CD4-positive, alpha-beta T cell treated with Interleukin-15 for 4 hours (primary cell): Measurements from ENCODE around the gene INPP5A.
"Not testable (repeated sequence)": the region's sequence is repeated elsewhere in the genome, so short reads cannot be mapped to it uniquely, and the experiment has no call there.

ENCODE experiments used
- DNase-seq: peaks from one replicate; pipeline ENCODE4 v3.0.0-alpha.2; 2020; ENCODE audit warnings: low spot score

Gene INPP5A

DNA sequence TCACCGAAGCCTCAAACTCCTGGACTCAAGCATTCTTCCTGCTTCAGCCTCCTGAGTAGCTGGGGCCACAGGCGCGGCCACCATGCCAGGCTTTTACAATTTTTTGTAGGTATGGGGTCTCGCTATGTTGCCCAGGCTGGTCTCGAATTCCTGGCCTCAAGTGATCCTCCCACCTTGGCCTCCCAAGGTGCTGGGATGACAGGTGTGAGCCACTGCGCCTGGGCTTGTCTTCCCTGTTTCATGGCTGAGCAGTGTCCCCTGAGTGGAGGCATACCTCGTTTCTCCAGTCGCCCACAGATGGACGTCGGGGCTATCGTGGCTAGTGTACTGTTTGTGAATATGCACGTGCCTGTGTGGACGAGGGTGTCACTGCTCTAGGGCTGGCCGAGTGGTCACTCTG lies 11.3 kb downstream of the INPP5A start:
- DNase-seq = no peak

DNA sequence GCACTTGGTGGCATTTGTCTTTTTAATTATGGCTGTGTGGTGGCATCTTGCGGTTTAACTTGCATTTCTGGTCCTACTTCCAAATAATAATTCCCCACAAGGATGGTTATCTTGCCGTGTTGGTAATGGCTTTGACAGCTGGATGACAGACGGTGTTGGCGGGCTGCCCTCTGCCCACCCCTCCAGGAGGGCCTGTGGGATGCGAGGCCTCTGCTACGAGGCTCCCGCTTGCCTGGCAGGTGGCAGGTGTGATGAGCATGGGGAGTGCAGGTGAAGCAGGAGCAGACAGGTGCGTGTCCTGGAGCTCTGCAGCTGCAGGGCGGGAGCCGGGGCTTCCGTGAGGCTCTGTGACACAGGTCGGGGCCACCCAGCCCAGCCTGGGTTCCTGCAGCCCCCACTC lies 11.8 kb downstream of the INPP5A start:
- no peak for DNase-seq

DNA sequence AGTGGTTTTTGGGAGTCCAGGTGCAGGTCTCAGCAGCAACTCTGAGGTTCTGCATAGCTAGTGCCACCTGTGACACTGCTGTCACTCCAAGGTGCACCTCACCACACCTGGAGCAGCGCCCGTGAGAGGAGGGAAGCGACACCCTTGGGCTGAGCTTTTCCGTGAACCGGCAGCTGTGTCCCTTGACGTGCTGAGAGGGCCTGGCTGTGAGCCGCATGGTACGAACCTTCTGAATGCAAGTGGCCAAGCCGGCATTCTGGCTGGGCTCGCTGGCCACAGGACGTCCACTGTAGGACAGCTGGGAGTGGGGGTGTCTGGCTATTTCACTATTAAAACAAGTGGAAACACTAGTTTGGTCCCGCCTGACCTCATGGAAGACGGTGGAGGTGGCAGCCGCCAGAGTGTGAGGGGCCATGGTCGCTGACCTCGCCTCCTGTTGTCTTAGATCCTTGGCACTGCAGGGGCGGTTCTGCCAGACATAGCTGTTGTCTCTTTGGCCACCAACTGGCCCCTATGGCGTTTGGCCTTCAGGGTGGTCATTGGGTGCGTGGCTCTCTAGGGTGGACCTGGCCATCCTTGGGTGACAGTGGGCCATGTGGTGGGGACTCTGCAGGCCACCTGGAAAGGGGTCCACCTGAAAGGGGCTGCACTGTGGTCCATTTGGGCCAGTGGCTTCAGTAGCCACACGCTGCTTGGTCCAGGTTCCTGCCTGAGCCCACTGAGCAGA lies 12.9 kb downstream of the INPP5A start:
- no peak for DNase-seq

DNA sequence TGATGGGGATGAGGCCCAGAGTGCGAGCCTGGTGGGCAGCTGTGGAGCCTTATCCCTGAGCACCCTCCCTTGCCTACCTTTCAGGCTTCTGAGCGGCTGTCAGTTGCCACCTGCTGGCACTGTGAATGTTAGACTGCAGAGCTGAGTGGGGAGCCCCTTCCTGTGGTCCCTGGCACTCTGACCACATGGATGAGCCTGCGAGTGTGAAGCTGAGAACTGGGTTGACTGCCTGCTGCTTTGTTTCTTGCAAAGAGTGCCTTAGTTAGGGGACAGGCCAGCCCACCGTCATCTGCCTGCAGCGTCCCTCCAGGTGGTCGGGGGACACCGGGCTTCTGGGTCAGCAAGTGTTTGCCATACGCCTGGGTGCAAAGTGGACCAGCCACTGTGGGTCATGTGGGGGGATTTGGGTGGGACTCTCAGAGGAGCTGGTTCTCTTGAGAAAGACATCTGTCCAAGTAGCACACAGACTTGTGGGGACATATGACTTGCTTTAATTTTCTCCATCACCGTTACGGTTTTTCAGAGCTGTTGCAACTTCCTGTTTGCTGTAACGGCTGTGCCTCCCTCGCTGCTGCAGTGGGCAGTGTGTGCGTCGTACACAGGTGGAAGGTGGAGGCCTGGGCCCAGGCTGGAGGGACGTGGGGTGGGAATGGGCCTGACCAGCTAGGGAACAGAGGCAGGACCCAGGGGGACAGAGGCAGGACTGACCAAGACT lies 13.7 kb downstream of the INPP5A start:
- no peak for DNase-seq

DNA sequence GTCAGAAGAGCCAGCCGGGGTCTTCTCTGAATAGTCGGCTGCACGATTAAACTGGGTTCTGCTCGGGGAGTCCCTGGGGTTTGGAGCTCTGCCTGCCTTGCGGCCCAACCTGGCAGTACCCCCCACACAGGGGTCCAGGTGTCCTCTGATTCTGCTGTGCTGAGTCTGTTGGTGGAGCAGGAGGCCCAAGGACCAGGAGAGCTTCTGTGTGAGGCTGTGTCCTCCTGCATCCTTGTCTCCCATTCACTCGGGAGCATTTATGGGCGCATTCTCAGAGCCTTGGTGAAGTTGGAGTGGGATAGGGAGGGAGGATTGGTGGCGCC lies 14.2 kb downstream of the INPP5A start:
- DNase-seq = no peak

DNA sequence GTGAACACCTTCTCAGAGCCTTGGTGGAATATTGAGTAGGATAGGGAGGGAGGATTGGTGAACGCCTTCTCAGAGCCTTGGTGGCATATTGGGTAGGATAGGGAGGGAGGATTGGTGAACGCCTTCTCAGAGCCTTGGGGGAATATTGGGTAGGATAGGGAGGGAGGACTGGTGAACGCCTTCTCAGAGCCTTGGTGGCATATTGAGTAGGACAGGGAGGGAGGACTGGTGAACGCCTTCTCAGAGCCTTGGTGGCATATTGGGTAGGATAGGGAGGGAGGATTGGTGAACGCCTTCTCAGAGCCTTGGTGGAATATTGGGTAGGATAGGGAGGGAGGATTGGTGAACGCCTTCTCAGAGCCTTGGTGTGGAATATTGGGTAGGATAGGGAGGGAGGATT lies 15.0 kb downstream of the INPP5A start:
- not testable (repeated sequence) for DNase-seq

DNA sequence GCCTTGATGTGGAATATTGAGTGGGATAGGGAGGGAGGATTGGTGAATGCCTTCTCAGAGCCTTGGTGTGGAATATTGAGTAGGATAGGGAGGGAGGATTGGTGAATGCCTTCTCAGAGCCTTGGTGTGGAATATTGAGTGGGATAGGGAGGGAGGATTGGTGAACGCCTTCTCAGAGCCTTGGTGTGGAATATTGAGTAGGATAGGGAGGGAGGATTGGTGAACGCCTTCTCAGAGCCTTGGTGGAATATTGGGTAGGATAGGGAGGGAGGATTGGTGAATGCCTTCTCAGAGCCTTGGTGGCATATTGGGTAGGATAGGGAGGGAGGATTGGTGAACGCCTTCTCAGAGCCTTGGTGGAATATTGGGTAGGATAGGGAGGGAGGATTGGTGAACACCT lies 16.0 kb downstream of the INPP5A start:
- not testable (repeated sequence) for DNase-seq

DNA sequence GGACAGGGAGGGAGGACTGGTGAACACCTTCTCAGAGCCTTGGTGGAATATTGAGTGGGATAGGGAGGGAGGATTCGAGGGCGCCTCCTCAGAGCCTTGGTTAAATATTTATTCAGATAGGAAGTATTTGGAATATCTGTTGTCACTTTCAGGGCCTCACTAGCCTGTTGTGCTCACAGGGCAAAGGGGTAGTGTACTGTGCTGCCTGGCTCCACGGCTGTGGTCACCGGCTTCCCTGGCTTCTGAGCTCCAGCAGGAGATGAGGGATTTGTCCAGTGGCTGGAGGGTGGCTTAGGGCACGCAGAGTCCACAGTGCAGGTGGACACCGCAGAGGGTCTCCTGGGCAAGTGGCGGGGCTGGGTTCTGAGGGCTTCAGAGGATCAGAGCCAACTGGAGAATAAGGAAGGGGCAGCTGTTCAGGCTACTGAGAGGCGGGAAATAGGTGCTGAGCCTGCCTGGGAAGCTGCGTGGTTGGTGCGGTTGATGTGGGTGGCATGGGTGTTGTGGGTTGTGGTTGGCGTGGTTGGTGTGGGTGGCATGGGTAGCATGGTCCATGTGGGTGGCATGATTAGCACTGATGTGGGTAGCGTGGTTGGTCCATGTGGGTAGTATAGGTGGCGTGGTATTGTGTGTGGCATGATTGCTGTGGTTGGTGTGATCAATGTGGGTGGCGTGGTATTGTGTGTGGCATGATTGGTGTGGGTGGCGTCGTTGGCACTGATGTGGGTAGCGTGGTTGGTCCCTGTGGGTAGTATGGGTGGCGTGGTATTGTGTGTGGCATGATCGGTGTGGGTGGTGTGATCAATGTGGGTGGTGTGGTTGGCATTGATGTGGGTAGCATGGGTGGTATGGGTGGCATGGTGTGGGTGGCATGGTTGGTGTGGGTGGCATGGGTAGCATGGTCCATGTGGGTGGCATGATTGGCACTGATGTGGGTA lies 16.7 kb downstream of the INPP5A start:
- no peak for DNase-seq

DNA sequence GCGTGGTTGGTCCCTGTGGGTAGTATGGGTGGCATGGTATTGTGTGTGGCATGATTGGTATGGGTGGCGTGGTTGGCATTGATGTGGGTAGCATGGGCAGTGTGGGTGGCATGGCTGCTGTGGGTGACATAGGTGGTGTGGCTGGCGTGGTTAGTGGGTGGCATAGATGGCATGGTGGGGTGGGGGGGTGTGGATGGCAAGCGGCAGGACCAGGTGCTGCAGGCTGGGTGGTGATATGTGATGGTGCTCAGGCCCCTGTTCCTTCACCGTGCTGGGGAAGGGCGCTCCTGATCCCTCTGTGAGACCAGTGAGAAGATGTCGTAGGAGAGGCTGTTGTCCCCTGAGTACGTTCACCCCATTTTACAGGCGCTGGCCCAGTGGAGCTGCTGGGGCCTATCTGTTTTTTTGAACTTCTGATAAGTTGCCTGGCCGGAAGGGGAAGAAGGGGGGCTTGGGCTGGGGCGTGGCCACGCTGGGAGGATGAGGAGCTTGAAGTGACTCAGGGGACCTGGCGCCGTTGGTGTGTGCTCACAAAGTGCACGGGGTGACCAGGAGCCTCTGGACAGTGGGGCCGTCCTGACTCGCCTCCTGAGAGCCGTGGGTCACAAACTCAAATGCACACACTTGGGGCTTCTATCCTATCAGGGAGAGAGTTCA lies 17.5 kb downstream of the INPP5A start:
- DNase-seq = no peak

DNA sequence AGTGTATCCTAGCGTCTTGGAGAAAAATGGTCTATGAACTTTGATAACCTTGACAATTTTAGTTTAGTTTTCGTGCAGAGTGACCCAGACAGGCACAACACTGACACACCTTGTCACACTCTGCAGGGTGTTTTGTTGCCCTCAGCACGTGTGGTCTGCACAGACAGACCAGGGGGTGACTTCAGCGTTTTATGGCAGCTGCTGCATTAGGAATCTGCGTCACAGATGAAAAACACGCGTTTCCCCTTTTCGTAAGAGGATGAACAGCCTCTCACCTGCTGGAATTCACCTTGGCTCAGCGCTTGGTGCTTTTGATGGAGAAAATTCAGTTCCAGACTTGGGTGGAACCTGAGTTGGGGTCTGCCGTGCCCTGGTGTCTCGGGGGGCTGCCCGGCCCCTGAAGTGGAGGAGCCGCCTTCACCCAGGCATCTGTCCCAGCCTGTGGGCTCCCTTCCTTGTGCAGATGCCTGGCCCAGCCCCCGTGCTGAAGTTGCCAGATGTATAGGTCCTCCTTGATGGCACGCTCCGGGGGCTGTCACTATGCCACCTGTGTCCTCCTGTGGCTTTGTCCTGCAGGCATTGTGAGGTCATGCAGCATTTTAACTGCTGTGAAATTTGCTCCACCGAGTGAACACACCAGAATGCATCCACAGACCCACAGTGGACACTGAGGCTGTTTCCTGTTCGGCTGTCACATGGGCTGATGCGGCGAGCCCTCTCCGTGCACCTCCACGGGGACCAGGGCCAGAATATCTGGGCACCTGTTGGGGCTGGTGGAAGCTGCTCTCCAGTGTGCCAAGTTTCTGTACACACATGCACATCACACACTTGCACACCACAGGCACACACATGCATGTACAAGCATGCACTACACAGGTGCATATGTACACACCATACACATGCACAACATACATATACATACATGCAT lies 18.3 kb downstream of the INPP5A start:
- DNase-seq = no peak

DNA sequence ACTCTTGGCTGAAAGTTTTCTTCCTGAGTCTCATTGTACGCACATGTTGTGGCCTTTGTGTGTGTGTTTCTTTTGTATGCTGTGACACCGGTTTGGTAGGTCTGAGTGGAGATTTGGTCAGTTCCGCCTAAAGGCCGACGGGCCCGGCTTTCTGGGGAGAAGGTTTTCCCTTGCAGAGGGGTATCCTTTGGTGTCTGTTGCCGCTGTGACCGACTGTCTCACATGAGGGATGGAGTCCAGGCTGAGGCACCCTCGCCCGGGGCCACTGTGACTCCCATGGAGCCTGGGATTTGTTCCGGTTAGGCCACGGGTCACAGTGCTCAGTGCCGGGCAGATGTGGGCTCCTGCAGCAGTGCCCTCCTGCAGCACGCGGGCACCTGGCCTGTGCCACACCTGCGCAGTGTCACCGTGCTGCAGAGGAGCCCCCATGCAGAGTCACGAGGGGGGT lies 19.4 kb downstream of the INPP5A start:
- DNase-seq = no peak

DNA sequence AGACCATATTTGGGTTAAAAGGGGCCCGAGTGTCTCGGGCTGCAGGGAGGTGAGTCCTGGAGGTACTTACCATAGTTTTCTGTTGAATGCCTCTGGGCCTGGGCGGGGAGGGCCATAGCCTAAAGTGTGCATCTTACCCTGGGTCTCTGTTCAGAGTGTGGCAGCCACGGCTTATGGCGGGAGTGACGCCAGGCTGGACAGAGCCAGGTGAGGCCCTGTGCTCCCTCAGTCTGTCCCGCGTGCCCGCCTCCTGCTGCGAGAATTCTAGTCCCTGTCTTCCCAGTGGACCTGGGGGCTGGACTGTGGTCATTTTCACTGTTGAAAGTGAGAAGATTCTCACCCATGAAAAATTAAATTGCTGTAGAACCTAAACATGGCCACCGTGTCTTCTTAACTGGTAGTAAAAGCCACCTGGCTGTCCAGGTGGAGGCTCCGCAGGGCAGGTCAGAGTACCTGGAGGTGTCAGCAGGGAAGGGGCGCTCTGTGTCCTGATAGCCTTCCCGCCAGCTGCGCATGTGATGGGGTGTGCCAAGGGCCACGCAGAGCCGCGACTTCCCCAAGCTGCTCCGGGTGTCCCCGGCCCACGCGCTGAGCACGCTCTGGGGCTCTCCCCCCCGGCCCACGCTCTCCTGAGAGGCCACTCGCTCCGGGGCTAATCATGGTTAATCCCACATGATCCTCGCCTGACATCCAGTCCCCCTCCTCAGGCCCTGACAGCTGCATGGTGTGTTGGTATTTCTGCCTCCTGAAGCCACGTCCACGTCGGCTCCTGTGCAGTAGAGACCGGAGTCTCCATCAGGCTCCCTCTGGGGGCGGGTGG lies 20.3 kb downstream of the INPP5A start:
- no peak for DNase-seq

DNA sequence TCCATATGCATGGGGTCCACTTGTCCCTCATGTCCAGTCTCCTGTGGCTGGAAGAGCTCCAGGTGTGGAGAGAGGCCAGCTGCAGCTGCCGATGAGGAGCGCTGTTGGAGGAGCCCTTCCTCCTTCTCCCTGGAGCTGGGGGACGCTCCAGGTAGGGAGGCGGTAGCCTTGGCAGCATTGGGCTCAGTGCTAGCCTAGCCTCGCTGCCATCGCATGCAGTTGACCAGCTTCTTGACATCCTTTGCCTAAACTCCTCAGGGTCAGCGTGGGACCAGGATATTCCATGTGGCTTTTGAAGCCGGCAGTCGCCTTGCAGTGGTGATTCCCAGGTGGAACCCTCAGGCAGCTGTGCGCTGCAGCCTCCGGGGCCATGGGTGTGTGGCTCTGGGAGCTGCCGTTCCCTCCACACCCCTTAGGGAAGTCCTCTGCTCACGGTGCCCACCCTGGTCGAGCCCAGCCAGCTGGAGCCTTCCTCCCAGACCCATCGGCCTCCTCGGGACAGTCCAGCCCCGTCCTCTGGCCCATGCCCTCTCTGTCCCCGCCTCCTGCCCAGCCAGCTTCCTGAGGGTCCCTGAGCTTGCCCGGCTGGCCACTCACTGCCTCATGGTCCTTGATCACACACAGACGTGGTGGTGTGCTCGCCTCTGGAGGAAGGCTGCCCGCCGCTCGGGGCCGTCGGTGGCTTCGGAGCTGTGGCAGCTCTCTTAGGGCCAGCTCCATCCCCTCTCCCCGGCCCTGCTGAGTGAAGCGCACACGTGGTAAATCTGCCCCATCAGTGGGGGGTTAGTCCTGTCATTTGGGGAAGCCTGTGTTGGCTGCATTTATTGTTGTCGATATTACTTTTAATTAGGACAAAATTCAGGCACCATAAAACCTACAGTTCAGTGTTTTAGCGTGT lies 21.2 kb downstream of the INPP5A start:
- DNase-seq = no peak

DNA sequence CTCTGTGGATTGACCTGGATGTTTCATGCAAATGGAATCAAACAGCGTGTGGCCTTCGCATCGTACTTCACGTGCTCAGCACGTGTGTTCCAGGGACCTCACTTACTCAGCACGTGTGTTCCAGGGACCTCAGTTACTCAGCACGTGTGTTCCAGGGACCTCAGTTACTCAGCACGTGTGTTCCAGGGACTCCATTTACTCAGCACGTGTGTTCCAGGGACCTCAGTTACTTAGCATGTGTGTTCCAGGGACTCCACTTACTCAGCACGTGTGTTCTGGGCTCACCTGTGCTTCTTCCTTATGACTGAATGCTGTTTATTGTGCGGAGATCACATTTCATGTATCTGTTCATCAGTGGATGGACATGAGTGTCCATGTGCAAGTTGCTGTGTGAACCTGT lies 22.0 kb downstream of the INPP5A start:
- no peak for DNase-seq

DNA sequence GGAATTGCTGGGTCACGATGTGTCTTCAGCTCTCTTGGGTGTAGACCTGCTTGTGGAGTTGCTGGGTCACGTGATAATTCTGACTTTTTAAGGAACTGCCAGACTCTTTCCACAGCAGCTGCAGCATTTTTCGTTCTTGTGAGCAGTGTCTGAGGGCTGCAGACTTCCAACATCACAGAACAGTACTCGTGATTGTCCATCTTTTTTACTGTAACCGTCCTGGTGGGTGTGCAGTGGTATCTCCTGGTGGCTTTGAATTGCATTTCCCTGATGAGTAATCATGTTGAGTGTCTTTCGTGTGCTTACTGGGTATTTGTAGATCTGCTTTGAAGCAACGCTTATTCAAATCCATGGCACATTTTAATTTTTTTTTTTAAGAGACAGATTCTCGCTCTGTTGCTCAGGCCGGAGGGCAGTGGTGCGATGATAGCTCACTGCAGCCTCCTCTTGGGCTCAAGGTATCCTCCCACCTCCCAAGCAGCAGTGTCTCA lies 22.7 kb downstream of the INPP5A start:
- no peak for DNase-seq

DNA sequence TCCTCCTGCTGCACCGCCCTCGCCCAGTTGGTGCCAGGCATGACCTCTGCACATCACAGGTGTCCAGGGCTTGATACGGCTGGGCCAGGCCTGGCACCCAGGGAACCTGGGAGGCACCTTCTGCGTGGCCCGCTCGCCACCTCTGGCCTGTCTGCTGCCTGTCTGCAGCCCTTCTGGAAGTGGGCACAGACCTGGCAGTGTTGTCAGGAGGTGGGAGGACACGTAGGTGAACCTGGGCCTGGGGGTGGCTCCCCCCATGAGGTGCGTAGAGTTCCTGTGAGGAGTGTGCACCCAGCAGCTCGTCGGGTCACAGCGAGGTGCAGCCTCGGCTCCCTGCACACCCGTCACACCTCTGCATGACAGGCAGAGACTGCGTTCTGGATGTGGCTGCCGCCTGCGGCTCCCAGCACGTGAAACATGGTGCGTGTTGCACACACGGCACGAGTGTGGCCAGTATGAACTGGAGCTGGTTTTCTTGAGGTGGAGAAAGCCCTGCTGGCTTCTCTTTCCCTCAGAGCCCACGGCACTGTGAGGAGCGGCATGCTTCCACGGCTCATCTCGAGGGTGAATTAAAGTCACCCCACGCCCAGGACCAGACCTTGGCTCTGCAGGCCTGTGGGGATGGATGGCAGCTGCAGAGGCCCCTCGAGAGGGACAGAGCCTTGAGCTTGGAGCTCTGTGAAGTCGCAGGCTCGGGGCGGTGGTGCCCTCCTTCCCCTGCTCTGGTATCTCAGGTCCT lies 24.8 kb downstream of the INPP5A start:
- no peak for DNase-seq

DNA sequence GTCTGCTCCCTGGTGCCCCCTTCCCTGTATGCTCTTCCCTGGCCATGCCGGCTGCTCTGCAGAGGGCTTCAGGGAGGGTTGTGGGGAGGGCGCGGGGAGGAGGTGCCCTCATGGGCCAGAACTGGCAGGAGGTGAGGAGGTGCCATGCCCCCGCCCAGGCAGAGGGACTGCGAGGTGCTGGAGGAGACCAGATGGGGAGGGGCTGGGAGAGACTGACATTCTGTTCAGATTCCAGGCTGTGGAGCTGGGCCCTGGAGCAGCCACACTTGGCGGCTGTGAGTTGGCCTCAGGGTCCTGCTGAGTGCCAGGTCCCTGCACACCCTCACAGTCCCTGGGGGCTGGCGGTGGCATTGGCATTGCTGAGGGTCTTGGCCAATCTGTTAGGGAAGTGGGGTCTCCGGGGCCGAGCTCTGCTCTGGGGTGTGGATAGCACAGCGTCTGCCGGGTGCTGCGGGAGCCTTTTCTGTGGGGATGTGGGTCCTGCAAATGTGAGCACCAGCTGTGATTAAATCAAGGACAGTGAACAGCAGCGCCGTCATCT lies 25.4 kb downstream of the INPP5A start:
- DNase-seq = no peak
